DMS 273 (cell line): ENCODE results near the gene GRIN2D.

ENCODE experiments used
- DNase-seq: peaks from one replicate; lab custom pipeline; 2025; ENCODE audit not compliant: unreplicated experiment; lab: John Stamatoyannopoulos, UW

GRIN2D gene

DNA sequence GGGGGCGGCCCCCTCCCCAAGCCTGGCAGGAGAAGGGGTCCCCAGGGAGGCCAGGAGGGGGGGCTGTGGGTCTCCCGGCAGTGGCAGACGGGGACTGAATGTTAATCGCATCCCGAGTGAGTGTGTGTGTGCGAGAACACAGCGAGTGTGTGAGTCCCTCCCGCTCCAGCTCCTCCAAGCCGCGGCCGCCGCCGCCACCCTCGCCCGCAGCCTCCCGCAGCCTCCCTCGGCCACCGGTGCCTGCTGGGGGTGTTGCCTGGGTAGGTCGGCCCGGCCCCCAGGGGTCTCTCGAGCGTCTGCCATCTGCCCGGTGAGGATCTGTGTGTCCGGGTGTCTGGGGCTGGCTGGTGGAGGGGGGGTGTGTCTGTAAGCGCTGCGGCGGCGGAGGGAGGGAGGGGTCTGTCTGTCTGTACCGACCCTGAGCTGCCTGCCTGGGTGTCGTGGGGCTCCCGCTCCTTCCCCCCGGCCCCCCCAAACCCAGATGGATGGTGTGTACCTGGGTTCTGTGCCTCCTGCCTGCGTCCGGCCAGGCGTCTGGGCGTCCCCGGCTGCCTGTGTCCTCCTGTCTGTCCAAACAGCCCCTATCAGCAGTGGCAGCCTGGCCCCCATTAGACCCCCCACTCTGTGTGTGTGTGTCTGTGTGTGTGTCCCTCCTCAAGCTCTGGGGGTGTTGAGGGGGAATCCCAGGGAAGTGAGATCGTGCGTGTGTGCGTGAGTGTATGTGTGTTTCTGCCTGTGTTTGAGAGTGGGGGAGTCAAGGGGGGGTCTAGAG is at the start of gene GRIN2D:
TSS of gene GRIN2D (plus strand) at position 110 of the 772 bp plus-strand sequence. CDS start 4,725 bp downstream, outside the sequence.
- peak; percentile 82 for DNase-seq

DNA sequence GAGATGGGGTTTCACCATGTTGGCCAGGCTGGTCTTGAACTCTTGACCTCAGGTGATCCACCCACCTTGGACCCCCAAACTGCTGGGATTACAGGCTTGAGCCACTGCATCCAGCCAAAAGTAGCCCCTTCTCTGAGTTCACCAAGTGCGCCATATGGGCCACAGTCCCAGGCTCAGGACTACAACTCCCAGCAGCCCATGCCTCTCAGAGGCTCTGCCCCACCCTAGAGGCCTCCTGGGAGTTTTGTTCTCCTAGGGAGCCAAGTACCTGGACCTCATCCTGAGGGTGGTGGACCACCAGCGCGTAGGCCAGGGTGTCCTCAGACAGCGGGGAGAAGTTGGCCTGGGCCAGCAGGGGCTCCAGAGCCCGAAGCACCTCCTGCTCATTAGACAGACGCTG is 48.6 kb upstream of the GRIN2D start:
- DNase-seq: peak; percentile 85

DNA sequence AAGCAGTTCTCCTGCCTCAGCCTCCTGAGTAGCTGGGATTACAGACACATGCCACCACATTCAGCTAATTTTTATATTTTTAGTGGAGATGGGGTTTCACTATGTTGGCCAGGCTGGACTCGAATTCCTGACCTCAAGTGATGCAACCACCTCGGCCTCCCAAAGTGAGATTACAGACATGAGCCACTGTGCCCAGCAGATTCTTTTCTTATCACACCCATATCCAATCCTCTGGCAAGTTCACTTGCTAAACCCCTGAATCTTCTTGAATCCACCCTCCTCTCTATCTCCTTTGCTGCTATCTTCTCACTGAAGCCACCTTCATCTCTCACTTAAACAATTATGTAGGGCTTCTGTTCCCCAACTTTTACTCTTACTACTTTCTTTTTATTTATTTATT is 47.3 kb upstream of the GRIN2D start:
- DNase-seq: no peak

DNA sequence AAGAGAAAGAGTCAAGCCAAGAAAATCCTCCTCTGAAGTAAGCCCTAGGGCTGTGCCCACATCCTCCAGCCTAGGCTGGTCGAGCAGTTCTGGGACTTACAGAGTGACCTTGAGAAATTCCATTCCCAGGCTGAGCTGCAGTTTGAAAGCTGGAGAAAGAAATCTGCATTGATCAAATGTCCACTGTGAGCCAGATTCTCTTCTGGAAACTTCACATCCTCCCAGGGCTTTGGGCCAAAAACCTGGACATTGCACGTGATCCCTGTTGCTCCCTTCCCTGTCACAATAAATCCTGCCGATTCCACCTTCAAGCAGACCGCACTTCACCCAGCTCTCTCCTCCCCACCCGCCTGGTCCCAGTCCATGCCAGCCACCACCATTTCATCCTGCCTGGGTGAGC is 45.4 kb upstream of the GRIN2D start:
- peak; percentile 42 for DNase-seq

DNA sequence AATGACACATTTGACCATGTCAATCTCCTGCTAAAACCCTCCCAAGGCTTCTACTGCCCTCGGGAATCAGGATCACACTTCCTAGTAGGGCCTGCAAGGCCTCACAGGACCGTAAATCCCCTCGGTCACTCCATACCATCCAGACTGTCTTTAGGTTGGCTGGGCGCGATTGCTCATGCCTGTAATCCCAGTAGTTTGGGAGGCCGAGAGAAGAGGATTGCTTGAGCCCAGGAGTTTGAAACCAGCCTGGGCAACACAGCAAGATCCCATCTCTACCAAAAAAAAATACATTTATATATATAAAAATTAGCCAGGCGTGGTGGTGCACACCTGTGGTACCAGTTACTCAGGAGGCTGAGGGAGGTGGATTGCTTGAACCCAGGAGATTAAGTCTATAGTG is 44.7 kb upstream of the GRIN2D start:
- no peak for DNase-seq

DNA sequence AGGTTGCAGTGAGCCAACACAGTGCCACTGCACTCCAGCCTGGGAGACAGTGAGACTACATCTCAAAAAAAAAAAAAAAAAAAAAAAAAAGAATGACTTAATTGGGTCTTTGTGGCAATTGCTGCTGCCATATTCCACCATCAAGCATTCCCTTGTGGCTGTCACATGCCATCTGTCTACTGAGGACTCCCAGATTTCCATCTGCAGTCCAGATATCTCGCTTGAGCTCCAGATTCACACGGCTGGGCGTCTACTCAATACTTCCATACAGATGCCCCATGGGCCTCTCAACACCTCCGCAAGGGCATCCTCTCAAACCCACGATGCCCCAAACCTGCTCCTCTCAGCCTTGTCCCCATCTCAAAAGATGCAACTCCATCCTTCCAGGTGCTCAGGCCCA is 42.6 kb upstream of the GRIN2D start:
- DNase-seq: peak; percentile 92

DNA sequence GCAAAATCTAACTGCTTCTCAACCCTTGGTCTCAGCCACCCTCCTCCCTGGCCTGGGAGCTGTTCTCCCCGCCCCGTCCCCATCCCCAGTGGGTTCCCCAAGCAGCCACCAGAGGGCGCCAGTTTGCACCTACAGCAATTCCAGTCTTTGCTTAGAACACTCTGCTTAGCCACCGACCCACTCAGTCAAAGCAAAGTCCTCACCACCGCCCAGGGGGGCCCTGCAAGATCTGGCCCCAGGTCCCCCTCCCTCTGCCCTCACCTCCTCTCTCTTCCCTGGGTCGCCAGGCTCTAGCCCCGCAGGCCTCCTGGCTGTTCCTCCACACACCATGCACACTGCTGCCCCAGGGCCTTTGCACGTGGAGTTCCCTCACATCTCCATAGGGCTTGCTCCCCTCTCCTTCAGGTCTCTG is 42.1 kb upstream of the GRIN2D start:
- peak; percentile 92 for DNase-seq

DNA sequence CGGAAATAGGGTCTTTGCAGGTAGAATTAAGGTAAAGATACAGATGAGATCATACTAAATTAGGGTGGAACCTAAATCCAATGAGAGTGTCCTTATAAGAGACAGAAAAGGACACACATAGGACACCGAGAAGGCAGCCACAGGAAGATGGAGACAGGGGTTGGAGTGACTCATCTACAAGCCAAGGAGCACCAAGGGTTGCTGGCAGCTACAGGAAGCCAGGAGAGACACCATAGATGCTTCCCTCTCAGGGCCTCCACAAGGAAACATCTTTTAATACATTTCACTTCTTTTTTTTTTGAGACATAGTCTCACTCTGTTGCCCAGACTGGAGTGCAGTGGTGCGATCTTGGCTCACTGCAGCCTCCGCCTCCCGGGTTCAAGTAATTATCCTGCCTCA is 39.8 kb upstream of the GRIN2D start:
- DNase-seq: no peak

DNA sequence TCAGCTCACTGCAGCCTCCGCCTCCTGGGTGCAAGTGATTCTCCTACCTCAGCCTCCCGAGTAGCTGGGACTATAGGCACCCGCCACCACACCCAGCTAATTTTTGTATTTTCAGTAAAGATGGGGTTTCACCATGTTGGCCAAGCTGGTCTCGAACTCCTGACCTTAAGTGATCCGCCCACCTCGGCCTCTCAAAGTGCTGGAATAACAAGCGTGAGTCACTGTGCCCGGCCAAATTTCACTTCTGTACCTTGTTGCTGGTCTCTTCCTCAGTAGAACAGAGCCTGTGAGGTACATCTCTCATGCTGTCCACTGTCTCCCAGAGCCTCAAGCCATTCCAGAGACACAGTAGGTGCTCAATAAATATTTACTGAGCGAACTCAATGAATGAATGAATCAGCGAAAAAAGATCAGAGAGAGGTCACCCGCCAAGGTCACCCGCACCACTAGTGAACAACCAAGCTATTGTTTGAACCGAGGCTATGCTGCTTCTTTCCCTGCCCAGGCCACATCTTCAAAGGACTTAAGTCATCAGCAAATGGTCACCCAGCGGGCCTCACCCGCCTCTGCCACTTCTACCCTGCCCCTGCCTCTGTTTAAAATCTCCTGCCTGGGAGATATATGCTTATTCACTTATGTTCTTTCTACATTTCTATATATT is 39.0 kb upstream of the GRIN2D start:
- no peak for DNase-seq

DNA sequence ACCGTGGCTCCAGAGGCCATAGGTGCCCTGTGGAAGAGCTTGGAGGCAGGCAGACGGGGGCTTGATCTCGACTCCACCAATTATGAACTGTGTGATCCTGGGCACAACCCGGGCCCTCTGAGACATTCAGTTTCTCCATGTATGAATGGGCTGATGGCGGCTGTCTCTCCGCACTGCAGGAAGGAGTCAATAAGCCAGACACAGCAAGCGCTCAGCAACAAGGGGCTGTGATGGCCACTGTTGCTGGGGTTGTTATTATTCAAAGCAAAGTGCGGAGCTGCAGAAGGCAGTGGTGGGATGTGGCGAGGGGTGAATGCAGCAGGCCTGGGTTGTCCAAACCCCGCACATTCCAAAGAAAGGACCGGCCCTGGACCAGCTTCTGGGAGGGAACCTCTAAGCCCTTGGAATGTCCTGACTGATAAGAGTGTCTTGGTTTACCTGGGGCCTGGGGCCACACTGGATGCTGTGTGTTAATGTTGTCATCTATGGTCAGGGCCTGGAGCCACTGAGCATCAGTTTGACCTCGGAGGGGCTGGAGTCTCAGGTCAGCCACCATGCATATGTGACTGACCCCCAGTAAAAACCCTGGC is 38.0 kb upstream of the GRIN2D start:
- DNase-seq: no peak

DNA sequence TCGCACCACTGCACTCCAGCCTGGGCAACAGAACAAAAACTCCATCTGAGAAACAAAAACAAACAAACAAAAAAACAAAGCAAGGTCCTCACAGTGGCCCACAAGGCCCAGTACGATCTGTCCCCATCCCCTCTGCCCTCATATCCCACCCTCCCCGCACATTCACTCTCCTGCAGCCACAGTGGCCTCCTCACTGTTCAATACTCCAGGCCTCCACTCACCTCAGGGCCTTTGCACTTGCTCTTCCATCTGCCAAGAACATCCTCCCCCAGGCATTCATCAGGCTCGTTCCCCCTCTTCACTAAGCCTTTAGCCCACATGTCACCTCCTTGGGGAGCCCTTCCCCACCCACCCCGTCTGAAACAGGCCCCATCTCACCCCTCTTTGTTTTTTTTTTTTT is 34.3 kb upstream of the GRIN2D start:
- DNase-seq: no peak

DNA sequence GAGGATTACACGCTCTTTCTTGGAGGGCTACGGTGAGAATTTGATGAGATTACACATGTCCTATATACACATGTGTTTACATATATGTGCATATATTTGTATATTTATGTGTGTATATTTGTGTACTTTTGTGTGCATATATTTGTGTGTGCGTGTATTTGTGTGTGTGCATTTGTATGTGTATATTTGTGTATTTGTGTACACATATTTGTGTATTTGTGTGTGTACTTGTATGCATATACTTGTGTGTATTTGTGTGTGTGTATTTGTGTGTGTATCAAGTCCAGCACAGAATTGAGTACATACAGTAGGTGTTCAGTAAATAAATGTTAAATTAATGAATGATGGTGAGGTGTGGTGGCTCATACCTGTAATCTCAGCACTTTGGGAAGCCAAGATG is 31.6 kb upstream of the GRIN2D start:
- no peak for DNase-seq

DNA sequence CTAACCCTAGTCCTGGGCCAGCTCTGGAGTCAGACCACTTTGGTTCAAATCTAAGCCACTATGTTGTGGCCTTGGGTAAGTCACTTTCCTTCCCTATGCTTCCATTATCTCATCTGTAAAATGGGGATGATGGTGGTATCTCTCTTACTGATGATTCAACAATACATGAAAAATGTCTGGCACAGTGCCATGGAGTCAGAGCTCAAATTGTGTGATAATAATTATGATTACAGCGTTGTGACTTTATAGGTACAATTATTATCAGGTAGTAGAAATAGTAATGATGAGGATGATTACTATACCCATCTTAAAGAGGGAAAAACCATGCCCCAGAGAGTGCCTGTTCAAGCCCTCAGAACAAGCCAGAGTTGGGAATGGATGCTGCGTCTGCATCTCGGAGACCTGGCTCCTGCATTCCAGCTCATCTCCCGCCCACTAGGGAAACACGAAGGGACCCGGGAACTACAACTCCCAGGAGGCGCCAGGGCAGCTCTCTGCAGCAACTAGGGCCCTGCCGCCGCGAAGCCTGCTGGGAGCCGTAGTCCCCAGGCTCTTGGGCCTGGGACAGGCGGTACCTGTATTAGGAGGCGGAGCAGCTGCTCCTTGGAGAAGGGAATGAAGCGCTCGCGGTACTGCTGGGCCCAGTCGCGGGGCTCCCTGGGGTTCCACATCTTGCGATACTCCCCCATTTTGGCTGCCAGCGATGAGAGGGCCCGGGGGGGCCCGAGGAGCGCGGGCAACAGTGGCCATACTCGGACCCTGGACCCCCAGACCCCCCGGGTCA is 30.6 kb upstream of the GRIN2D start:
- peak; percentile 98 for DNase-seq

DNA sequence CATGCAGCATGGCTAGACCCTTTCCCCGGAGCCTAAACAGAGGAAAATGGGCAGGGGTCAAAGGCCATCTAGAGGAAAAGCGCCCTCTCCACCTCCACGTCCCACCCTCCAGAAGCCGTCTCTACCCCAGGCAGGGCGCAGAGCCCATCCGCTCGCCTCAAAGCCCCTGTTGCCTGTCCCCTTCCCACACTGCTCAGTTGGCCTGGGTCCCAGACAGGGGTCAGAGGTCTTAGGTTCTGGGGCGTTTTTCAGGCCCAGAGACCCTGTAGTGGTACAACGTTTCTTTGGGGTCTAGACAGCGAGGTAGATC is 30.0 kb upstream of the GRIN2D start:
- DNase-seq: no peak

DNA sequence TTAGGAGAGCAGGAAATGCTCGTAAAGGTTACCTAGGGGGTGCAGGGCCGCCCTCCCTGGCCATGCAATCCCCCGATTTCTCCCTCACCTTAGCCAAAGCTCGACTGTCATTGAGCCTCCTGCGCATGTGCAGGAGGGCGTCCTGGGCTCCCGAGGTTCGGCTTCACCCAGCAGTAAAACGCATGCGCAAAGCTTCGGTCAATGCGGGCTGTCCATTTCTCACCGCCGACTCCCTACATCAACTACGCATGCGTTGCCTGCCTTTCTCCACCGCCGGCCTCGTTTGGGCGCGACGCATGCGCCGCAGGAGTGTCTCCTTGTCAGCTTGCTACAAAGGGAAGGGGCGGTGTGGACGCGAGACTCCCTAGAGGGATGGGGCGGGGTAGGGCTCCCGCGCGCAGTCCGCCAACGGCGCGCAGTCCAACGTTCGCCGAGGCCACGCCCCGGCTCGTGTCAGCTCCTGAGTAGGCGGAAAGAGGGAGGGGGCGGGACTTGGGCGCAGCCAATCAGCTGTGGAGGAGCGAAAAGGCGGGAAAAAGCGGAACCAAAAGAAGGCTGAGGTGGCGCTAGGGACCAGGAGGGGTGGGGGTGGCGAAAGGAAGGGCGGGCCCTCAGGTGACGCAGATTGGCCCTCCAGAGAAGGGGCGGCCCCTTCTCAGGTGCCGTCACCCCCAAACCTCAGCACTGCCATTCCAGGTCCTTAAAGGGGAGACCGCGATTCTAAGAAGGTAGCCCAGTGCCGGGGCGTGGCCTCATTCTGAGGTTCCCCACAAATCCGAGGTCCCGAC is 29.5 kb upstream of the GRIN2D start, which contains the start of the genes SYNGR4 and TMEM143:
TSS of gene SYNGR4 (plus strand) at position 558 of the 788 bp plus-strand sequence. CDS start 1,476 bp downstream, outside the sequence.
TSS of gene TMEM143 (minus strand) at position 131 of the 788 bp plus-strand sequence. CDS start at position 111, 20 bp downstream.
- peak; percentile 99 for DNase-seq

DNA sequence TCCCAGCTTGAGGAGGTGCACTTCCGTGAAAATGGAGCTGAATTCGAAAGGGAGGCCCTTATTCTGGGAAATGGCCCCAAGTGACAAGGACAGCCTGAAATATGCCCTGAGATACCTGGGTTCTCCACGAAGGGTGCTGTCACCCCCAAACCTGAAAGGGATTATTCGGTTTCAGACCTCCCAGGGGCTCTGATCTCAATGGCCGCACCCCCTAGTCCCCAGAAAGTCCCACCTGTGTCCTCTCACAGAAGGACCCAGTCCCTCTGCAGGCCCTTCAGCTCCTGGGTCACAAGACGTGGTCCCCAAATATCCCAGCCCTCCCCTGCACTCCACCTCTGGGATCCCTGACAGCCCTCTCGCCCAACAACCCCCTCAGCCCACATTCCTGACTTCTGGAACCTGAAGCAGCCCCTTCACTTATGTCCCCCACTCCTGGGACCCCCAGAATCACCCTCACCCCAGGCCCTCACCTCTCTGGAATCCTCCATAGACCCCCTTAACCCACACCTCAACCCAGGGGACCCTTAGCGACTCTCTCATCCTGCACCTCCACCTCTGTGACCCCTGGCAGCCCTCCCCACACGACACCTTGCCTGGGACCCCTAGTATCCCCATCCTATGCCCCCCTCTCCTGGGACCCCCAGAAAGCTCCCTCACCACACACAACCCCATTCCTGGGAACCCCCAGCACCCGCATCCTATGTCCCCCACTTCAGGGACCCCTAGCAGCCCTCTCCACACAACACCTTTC is 28.7 kb upstream of the GRIN2D start:
- DNase-seq: no peak

DNA sequence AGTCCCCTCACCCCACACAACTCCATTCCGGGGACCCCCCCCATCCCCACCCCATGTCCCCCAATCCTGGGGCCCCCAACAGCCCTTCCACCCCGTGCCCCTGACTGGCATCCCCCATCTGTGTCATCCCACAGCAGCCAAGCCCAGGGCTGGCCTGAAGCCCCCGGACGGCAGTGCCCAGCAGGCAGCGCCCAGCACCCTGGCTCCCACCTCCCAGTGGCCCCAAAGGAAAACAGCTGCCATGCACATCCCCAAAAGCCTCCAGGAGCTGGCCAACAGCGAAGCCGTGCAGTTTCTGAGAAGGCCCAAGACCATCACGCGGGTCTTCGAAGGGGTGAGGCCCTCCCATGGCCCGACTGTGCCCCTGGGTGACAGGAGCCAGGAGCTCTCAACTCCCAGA is 27.9 kb upstream of the GRIN2D start:
- no peak for DNase-seq

DNA sequence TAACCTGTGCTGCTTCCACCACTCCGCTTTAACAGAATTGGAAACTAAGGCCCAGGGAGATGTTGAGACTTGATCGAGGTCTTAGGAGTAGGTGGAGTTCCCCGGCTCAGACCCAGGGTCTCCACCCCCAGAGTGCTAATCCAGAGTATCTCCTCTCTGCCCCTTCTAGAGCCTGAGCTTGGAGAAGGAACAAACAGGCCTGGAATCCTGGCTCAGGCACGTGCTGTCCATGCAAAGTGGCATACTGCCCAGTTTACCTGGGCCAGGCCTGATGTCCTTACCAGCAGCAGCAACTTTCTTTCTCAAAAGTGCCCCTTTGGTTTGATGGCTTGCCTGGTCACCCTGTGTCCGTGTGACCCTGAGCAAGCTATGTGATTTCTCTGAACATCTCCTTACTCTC is 25.6 kb upstream of the GRIN2D start:
- peak; percentile 63 for DNase-seq

DNA sequence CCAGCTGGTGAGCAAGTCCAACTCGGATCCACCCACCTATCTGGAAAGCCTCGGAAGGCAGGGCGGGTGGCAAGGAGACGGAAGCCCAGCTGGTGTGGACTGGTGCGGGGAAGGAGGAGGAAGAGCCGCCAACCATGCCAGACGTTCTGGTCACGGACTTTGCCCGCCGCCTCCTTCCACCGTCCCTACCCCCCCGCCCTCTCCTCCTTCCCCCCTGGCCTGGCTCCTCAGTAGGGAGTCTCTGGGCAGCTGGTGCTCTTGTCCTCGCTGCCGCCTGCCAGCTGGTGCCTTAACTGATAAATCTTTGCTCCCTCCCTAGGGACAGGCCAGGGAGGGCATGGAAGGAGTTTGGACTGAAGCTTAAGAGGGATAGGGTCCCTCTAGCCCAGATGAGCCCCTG is 24.5 kb upstream of the GRIN2D start:
- peak; percentile 98 for DNase-seq

DNA sequence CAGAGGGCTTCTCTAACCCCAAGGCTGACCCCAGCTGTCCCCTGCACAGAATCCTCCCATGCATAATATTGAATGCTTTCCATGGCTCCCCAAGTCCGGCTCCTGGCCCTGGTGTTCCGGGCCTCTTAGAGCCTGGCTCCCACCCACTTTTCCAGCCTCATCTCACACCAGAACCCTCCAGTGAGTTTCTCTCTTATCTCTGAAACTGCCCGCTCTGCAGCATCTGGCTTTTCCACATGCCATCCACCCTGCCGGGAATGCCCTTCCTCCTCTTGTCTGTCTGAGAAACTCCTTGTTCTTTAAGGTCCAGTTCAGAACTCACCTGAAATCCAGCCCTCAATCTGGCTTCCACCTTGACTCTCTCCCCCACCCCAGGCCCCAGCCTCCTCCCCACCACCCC is 22.5 kb upstream of the GRIN2D start:
- peak; percentile 85 for DNase-seq
